GM12878 (cell line): ENCODE results near the gene OR7A10. TPM values are rescaled to one million over a fixed set of nuclear protein-coding genes. Genes with fewer than 3 reads are reported as not detected.

ENCODE experiments used
- ATAC-seq: fragments of 200-7000 bp; cut with Tn5 transposase; 3 replicates; pipeline ENCODE4 v1.9.1; 2020; ENCODE audit warnings: mild to moderate bottlenecking, moderate library complexity
- BruUV-seq: library from RNA; stranded (reverse); fragments of 400-500 nt; replicated peaks from 2 replicates; lab custom pipeline; 2021; lab: Mats Ljungman, UMichigan
- CTCF ChIA-PET: fragments of 300-600 bp; sonication (Branson Sonifier 250); formaldehyde crosslinking; extraction: SDS; loops from one replicate; lab custom pipeline; 2021; ENCODE audit warnings: inconsistent platforms; lab: Yijun Ruan, JAX
- POLR2A ChIA-PET: fragments of 350-600 bp; formaldehyde crosslinking; extraction: SDS; loops from one replicate; lab custom pipeline; 2021; ENCODE audit warnings: inconsistent platforms; lab: Charles Lee
- RAD21 ChIA-PET: fragments of 300-600 bp; sonication (Branson Sonifier 250); formaldehyde crosslinking; loops from one replicate; lab custom pipeline; 2023; ENCODE audit warnings: antibody characterized with exemption; ENCODE audit not compliant: unreplicated experiment; lab: Charles Lee
- SMC1A ChIA-PET: fragments of 300-600 bp; sonication (Branson Sonifier 250); formaldehyde crosslinking; loops from one replicate; lab custom pipeline; 2023; ENCODE audit not compliant: unreplicated experiment, uncharacterized antibody; lab: Charles Lee
- DNase-seq: peaks from one replicate; pipeline ENCODE4 v3.0.0-alpha.2; 2011; ENCODE audit warnings: low read depth, low spot score
- FAIRE-seq: peaks from 3 replicates; lab custom pipeline; 2011; peaks lifted over from hg19 to GRCh38; lab: Jason Lieb, UNC
- H2AFZ ChIP-seq: 2 replicates; pipeline ENCODE4 v1.6.0; 2011; ENCODE audit warnings: low read depth, low read length, control low read depth; ENCODE audit not compliant: control insufficient read depth
- H3K27ac ChIP-seq: 2 replicates; pipeline ENCODE4 v1.5.1; 2011; ENCODE audit warnings: control low read depth; ENCODE audit not compliant: control insufficient read depth, insufficient read depth
- H3K27me3 ChIP-seq, 2 experiments: replicated peaks in 1 of 2; 2 replicates each; pipeline versions ENCODE4 v1.6.0 to v1.6.1; 2011; ENCODE audit warnings: low read length in 1 of 2; ENCODE audit not compliant: control insufficient read depth in 2 of 2, insufficient read depth in 2 of 2
- H3K36me3 ChIP-seq, 2 experiments: 2 replicates each; pipeline ENCODE4 v1.5.1; 2011; ENCODE audit warnings: low read length in 1 of 2; ENCODE audit not compliant: control insufficient read depth in 2 of 2, insufficient read depth in 2 of 2
- H3K4me1 ChIP-seq: 2 replicates; pipeline ENCODE4 v1.6.1; 2011; ENCODE audit warnings: mild to moderate bottlenecking, low read length, moderate library complexity, mixed read lengths; ENCODE audit not compliant: control insufficient read depth, insufficient read depth
- H3K4me2 ChIP-seq: 2 replicates; pipeline ENCODE4 v1.6.0; 2011; ENCODE audit warnings: control low read depth; ENCODE audit not compliant: control insufficient read depth, insufficient read depth
- H3K4me3 ChIP-seq: fragments of 200-600 bp; sonication (generic); 2 replicates; pipeline ENCODE4 v1.5.1; 2016
- H3K79me2 ChIP-seq: 2 replicates; pipeline ENCODE4 v1.6.0; 2011; ENCODE audit warnings: low read length; ENCODE audit not compliant: control insufficient read depth, insufficient read depth
- H3K9ac ChIP-seq: 2 replicates; pipeline ENCODE4 v1.8.0; 2011; ENCODE audit warnings: low read length, control low read depth, mixed read lengths; ENCODE audit not compliant: control insufficient read depth, insufficient read depth
- H3K9me3 ChIP-seq: replicated peaks from 3 replicates; pipeline ENCODE4 v1.5.1; 2011; ENCODE audit warnings: mild to moderate bottlenecking, low read length; ENCODE audit not compliant: control insufficient read depth, insufficient read depth
- H4K20me1 ChIP-seq: 2 replicates; pipeline ENCODE4 v1.6.0; 2011; ENCODE audit not compliant: control insufficient read depth, insufficient read depth
- BCL11A ChIP-seq: IDR thresholded peaks from 2 replicates; pipeline ENCODE4 v1.6.1; 2011; ENCODE audit warnings: low read depth, low read length
- BCLAF1 ChIP-seq: fragments of 450-650 bp; IDR thresholded peaks from 2 replicates; pipeline ENCODE4 v1.6.1; 2017; ENCODE audit warnings: antibody characterized with exemption, mild to moderate bottlenecking, moderate library complexity
- FOS ChIP-seq: IDR thresholded peaks from 3 replicates; pipeline ENCODE4 v1.6.1; 2011; ENCODE audit warnings: borderline replicate concordance; ENCODE audit not compliant: insufficient read length; ENCODE audit errors: extremely low read depth
- MTA3 ChIP-seq: IDR thresholded peaks from 2 replicates; pipeline ENCODE4 v1.6.1; 2012; ENCODE audit warnings: low read length, inconsistent platforms, borderline replicate concordance
- PML ChIP-seq: IDR thresholded peaks from 2 replicates; pipeline ENCODE4 v1.6.1; 2012; ENCODE audit warnings: low read length, inconsistent platforms
- POLR2AphosphoS5 ChIP-seq: IDR thresholded peaks from 2 replicates; pipeline ENCODE4 v1.6.1; 2011; ENCODE audit warnings: mild to moderate bottlenecking, low read length, inconsistent platforms
- SMARCA5 ChIP-seq: fragments of 450-650 bp; IDR thresholded peaks from 2 replicates; pipeline ENCODE4 v1.6.1; 2017; ENCODE audit warnings: mild to moderate bottlenecking
- TCF12 ChIP-seq: IDR thresholded peaks from 2 replicates; pipeline ENCODE4 v1.6.1; 2011; ENCODE audit warnings: low read depth, mild to moderate bottlenecking, low read length
- WGBS: methylation state at CpG from one replicate; pipeline ENCODE4 v1.1.6; 2016; ENCODE audit warnings: low lambda C conversion rate; ENCODE audit not compliant: insufficient replicate concordance, insufficient coverage; ENCODE audit errors: missing lambda C conversion rate; 5-methylcytosine and 5-hydroxymethylcytosine counted together
- in situ Hi-C: fragments of 300-500 bp; cut with MboI; formaldehyde crosslinking; loops from 9 replicates; pipeline ENCODE4 v1.14.3; 2018; ENCODE audit warnings: mixed read lengths
- intact Hi-C: fragments of 100-400 bp; cut with micrococcal nuclease; formaldehyde crosslinking; loops from one replicate; pipeline ENCODE4 v1.14.2; 2022; ENCODE audit not compliant: unreplicated experiment
- polyA plus RNA-seq, 11 experiments: library from polyadenylated mRNA; depleted of rRNA in 4 of 11; unstranded in 6 of 11; stranded (reverse) in 5 of 11; fragments of >200 nt; fragmentation: Nextera tagmentation in 4 of 11; fragmentation: Illumina TruSeq in 1 of 11; extraction: Ambion mirVana in 4 of 11; extraction: Trizol in 1 of 11; gene quantifications; 1 replicate in 1 of 11; 2 replicates in 10 of 11; pipeline versions ENCODE4 v1.2.1 to v1.2.3, GENCODE V29; 2011 to 2016; ENCODE audit warnings: inconsistent platforms in 2 of 11, missing spikeins in 2 of 11, low read depth in 1 of 11
- total RNA-seq, 4 experiments: library from RNA; depleted of rRNA in 3 of 4; stranded (reverse); fragments of >200 nt in 3 of 4; fragmentation: Illumina TruSeq in 1 of 4; extraction: Trizol in 1 of 4; gene quantifications; 2 replicates each; pipeline versions ENCODE4 v1.2.1 to v1.2.3, GENCODE V29; 2013 to 2021

The OR7A10 gene
- total and polyA plus RNA-seq, 10 of the 15 experiments (the other 5 are each of a cell fraction or from before 2014, with no cell fraction given) = not detected

DNA sequence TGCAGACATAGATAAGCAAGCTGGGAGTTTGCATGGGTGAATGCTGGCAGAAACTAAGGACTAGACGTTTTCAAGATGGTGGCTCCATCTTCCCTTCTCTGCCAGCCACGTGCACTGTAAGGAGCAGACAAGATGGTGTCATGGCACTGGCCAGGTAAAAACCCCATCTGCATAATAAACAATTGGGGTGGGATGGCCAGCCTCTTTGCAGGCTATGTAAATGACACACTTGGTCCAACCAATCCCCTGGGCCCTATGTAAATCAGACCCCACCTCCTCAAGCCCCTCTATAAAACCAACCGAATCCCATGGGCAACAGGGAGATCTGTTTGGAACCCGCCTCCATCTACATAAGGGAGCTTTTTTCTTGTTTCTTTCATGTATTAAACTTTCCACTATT is 11.3 kb downstream of the OR7A10 start:
- no peak overlapping the region for H3K4me2 ChIP-seq
- no peaks in the 10 kb centered on the region for H3K36me3 ChIP-seq
- ATAC-seq (no peak), DNase-seq (no peak), FAIRE-seq (no peak)
- intact Hi-C loops = no loop called here
- in situ Hi-C loops = no loop called here
- SMC1A ChIA-PET = no interaction called here
- no peaks in the 10 kb centered on the region for H3K4me1 ChIP-seq
- H3K4me3 ChIP-seq = no peak overlapping the region
- TF ChIP-seq MTA3 = no peak
- no peak for TF ChIP-seq SMARCA5
- no peak for TF ChIP-seq POLR2AphosphoS5
- no peak for TF ChIP-seq BCLAF1
- TF ChIP-seq TCF12 = no peak
- no peak for TF ChIP-seq PML
- no peak for TF ChIP-seq BCL11A
- TF ChIP-seq FOS = no peak
- RAD21 ChIA-PET = no interaction called here
- H3K27ac ChIP-seq = no peak overlapping the region
- no TSS peak for BruUV-seq
- H3K79me2 ChIP-seq = no peaks in the 10 kb centered on the region
- 20% methylated on average over 4 of the region's 4 CpGs for WGBS
- no peaks in the 10 kb centered on the region; a peak in 1 of 4 replicates for H3K27me3 ChIP-seq
- no peak overlapping the region for H3K9ac ChIP-seq
- CTCF ChIA-PET = interaction anchor here (0.7 to 1.6 kb wide), 2 partner anchors 263 to 280 kb away, joined by 3 to 4 read pairs; no protein-coding TSS in a partner anchor
- no peaks in the 10 kb centered on the region for H4K20me1 ChIP-seq
- H2AFZ ChIP-seq = no peak overlapping the region
- H3K9me3 ChIP-seq = no peaks in the 10 kb centered on the region
- POLR2A ChIA-PET = no interaction called here
